HG03175 (cell line): Measurements from ENCODE around the gene ARHGEF4.

ENCODE experiments used
- ATAC-seq: cut with Tn5 transposase; IDR thresholded peaks from one replicate; pipeline ENCODE4 v1.9.1; 2021; ENCODE audit warnings: mild to moderate bottlenecking, moderate library complexity; ENCODE audit not compliant: unreplicated experiment

The ARHGEF4 gene

GRCh38 chr2:130819226-130819607 is 17.5 kb upstream of the ARHGEF4 start:
- ATAC-seq: no peak

GRCh38 chr2:130819608-130820278 is 17.0 kb upstream of the ARHGEF4 start:
- no peak for ATAC-seq

- no peak for ATAC-seq
These were observed 16.3 kb upstream of the ARHGEF4 start for GRCh38 chr2:130820279-130820861.

GRCh38 chr2:130821867-130822266 is 14.8 kb upstream of the ARHGEF4 start:
- ATAC-seq: no peak

- no peak for ATAC-seq
These were observed 13.9 kb upstream of the ARHGEF4 start for GRCh38 chr2:130822766-130823165.

GRCh38 chr2:130823171-130823885 is 13.4 kb upstream of the ARHGEF4 start:
- ATAC-seq: no peak

- ATAC-seq: peak; percentile 34
These were observed 12.7 kb upstream of the ARHGEF4 start for GRCh38 chr2:130823886-130824491.

- ATAC-seq: peak; percentile 88
These were observed 12.1 kb upstream of the ARHGEF4 start for GRCh38 chr2:130824492-130825061.

- ATAC-seq: no peak
These were observed 11.3 kb upstream of the ARHGEF4 start for GRCh38 chr2:130825231-130825965.

GRCh38 chr2:130825966-130826253 is 10.8 kb upstream of the ARHGEF4 start:
- ATAC-seq: no peak

- ATAC-seq: no peak
These were observed 10.3 kb upstream of the ARHGEF4 start for GRCh38 chr2:130826419-130826818.

- no peak for ATAC-seq
These were observed 9.8 kb upstream of the ARHGEF4 start for GRCh38 chr2:130826821-130827501.

GRCh38 chr2:130827502-130828251 is 9.0 kb upstream of the ARHGEF4 start:
- no peak for ATAC-seq

GRCh38 chr2:130828461-130828860 is 8.3 kb upstream of the ARHGEF4 start:
- no peak for ATAC-seq

GRCh38 chr2:130829015-130829414 is 7.7 kb upstream of the ARHGEF4 start:
- ATAC-seq: no peak

- ATAC-seq: no peak
These were observed 6.2 kb upstream of the ARHGEF4 start for GRCh38 chr2:130830538-130830937.

- no peak for ATAC-seq
These were observed 5.4 kb upstream of the ARHGEF4 start for GRCh38 chr2:130831356-130831755.

GRCh38 chr2:130832296-130832940 is 4.3 kb upstream of the ARHGEF4 start:
- ATAC-seq: no peak
